Right lobe of liver (tissue), 4 donors: ENCODE measurements around the gene OAS3.

ENCODE experiments used
- POLR2A ChIP-seq: fragments of 450-650 bp; IDR thresholded peaks from one replicate; pipeline ENCODE4 v1.6.1; 2017; ENCODE audit warnings: antibody characterized with exemption, mild to moderate bottlenecking
- TF ChIP-seq, protein P1 (sequence below), 4 donors: fragments of 200-600 bp in 3 of 4; fragments of 450-650 bp in 1 of 4; IDR thresholded peaks; one replicate each; pipeline versions ENCODE4 v1.5.1 to v1.8.0; 2016 to 2022; ENCODE audit warnings: antibody characterized with exemption in 4 of 4, mild to moderate bottlenecking in 2 of 4
- donor health status: DM: no; HTN: no; CAD: no.
- donor health status: DM: no; HTN: no; CAD: no.
- donor health status: DM: no; HTN: yes; CAD: no.

DNA sequence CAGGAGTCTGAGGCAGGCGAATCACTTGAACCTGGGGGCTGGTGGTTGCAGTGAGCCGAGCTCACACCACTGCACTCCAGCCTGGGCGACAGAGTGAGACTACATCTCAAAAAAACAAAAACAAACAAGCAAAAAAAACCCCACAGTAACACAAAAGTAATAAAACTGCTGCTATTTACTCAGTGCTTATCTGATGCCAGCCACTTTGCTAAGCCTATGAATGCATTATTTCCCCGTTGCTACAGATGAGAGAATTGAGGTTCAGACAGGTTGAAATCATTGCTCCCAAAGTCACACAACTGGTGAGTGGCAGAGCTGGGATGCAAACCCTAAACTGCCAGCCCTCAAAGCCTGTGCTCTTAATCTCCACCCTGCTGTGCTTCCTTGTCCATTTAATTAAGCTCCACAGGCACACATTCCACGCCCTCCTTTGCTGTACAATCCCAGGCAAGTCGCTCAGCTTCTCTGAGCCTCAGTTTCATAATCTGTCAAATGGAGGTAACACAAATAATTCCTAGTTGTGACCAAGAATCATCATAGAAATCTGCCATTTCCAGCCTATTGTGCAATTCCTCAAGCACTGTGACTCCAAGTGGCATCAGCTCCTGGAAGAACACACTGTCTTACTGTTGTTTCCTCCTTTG, 5.7 kb upstream of the OAS3 start:
- TF ChIP-seq, protein P1, sequence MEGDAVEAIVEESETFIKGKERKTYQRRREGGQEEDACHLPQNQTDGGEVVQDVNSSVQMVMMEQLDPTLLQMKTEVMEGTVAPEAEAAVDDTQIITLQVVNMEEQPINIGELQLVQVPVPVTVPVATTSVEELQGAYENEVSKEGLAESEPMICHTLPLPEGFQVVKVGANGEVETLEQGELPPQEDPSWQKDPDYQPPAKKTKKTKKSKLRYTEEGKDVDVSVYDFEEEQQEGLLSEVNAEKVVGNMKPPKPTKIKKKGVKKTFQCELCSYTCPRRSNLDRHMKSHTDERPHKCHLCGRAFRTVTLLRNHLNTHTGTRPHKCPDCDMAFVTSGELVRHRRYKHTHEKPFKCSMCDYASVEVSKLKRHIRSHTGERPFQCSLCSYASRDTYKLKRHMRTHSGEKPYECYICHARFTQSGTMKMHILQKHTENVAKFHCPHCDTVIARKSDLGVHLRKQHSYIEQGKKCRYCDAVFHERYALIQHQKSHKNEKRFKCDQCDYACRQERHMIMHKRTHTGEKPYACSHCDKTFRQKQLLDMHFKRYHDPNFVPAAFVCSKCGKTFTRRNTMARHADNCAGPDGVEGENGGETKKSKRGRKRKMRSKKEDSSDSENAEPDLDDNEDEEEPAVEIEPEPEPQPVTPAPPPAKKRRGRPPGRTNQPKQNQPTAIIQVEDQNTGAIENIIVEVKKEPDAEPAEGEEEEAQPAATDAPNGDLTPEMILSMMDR (IDR thresholded peaks at IDR 0.05): no peak
- TF ChIP-seq POLR2A: no peak
